Measurements from ENCODE around the gene RASAL2.

- TF ChIP-seq, protein P1, sequence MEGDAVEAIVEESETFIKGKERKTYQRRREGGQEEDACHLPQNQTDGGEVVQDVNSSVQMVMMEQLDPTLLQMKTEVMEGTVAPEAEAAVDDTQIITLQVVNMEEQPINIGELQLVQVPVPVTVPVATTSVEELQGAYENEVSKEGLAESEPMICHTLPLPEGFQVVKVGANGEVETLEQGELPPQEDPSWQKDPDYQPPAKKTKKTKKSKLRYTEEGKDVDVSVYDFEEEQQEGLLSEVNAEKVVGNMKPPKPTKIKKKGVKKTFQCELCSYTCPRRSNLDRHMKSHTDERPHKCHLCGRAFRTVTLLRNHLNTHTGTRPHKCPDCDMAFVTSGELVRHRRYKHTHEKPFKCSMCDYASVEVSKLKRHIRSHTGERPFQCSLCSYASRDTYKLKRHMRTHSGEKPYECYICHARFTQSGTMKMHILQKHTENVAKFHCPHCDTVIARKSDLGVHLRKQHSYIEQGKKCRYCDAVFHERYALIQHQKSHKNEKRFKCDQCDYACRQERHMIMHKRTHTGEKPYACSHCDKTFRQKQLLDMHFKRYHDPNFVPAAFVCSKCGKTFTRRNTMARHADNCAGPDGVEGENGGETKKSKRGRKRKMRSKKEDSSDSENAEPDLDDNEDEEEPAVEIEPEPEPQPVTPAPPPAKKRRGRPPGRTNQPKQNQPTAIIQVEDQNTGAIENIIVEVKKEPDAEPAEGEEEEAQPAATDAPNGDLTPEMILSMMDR (IDR thresholded peaks at IDR 0.05): no peak
- no peak for TF ChIP-seq POLR2A (IDR thresholded peaks at IDR 0.05)
Observed at GRCh38 chr1:178368208-178368607, 274.3 kb downstream of the RASAL2 start.

All from adrenal gland (tissue), 5 donors.